ENCODE data around the gene TBC1D10A.

The TBC1D10A gene, protein sequence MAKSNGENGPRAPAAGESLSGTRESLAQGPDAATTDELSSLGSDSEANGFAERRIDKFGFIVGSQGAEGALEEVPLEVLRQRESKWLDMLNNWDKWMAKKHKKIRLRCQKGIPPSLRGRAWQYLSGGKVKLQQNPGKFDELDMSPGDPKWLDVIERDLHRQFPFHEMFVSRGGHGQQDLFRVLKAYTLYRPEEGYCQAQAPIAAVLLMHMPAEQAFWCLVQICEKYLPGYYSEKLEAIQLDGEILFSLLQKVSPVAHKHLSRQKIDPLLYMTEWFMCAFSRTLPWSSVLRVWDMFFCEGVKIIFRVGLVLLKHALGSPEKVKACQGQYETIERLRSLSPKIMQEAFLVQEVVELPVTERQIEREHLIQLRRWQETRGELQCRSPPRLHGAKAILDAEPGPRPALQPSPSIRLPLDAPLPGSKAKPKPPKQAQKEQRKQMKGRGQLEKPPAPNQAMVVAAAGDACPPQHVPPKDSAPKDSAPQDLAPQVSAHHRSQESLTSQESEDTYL

DNA sequence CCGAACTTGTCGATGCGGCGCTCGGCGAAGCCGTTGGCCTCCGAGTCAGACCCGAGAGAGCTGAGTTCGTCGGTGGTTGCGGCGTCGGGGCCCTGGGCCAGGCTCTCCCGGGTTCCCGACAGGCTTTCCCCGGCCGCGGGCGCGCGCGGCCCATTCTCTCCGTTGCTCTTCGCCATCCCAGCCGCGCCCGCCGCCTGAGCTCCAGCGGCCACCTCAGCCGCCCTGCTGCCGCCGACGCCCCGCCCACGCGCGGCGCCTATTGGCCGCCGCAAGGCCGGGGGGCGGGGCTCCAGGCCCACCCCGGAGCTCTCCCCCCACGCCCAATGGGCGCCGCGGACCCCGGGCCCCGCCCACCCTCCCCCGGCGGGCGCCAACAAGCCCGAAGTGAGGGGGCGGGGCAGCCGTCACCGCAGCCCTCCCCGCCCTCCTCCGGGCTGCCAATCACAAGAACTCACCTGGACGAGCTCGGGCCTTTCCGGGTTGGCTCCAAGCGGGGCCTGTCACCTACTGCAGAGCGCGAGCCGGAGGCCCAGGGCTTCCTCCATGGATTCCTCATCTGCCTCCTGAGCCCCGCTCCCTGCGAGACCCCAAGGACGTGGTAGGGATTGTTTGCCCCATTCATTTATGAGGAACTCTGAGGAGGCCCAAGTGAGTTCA is at the start of gene TBC1D10A:
Gene TBC1D10A, minus strand, starts transcription at position 236 of the 657 bp plus-strand sequence. Its CDS starts 60 bp downstream, at position 176.
- Histone ChIP-seq H3K36me3 (ENCODE audit: insufficient read depth, low read length) (peaks cover 4% of the 10 kb centered on the region; the same call in 1 of the 2 replicates), H3K9ac (ENCODE audit: low read depth, low read length) (peak within 1 kb of the TSS; percentile 80), H3K4me1 (ENCODE audit: insufficient read depth, low read length) (peaks cover 20% of the 10 kb centered on the region), H3K9me3 (ENCODE audit: control insufficient read depth, insufficient read depth, low read length) (no peaks in the 10 kb centered on the region)

DNA sequence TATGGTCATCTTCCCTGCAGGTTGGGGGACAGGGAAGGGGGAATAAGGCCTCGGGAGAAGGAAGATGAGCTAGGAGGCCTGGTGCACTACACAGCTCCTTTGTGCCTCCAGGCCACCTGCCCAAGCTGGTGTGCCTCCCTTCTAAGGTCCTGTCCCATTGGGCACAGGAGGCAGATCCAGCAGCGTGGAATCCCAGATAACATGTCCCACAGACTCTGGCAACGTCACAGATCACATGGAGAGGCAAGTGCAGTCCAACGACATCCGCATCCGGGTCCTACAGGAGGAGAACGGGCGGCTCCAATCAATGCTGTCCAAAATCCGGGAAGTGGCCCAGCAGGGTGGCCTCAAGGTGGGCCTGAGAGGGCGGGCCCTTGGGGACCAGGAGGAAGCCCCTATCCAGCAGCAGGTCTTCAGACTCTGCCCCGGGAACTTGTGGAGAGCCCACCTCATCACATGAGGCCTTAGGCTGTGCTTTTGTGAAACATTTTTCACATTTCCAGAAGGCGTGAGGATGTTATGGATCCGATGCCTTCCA is 48.6 kb upstream of the TBC1D10A start:
- Histone ChIP-seq H3K9me3 (ENCODE audit: control insufficient read depth, insufficient read depth, low read length) (no peaks in the 10 kb centered on the region), H3K9ac (ENCODE audit: low read depth, low read length) (no peak overlapping the region), H3K36me3 (ENCODE audit: insufficient read depth, low read length) (no peaks in the 10 kb centered on the region), H3K4me1 (ENCODE audit: insufficient read depth, low read length) (no peaks in the 10 kb centered on the region)

DNA sequence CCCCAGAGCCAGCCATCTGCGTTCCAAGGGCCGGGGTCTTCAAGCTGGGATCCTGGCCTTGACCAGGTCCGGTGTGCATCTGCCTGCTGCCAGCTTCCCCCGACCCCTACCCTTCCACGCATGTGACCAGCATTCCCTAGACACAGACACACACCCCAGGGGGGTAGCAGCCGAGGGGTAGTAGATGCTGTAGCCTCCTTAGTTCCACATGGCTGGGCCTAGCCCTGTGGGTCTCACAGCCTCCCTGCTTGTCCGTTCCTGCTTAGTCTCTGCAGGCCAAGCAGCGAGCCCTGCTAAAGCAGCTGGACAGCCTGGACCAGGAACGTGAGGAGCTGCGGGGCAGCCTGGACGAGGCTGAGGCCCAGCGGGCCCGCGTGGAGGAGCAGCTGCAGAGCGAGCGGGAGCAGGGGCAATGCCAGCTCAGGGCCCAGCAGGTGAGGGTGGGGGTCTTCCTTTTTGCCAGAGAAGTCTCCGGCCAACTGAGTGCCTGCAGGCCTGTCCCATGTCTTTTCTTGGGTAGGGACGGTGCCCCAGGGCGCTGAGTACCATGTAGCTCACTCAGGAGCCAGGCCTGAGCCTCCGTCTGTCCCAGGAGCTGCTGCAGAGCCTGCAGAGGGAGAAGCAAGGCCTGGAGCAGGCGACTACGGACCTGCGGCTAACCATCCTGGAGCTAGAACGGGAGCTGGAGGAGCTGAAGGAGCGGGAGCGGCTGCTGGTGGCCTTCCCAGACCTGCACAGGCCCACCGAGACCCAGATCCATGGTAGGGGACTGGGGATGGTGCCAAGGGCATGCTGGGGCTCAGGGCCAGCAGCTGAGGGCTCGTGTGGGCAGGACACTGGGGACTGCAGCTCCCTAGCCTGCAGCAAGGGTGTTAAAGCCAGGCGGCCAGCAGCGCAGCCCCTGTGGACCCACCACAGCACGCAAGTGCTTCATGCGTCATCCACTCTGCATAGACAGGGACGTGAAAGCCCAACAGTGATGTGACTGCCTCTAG is 46.9 kb upstream of the TBC1D10A start:
- no peaks in the 10 kb centered on the region for H3K9me3 ChIP-seq (ENCODE audit: control insufficient read depth, insufficient read depth, low read length)
- no peaks in the 10 kb centered on the region for H3K36me3 ChIP-seq (ENCODE audit: insufficient read depth, low read length)
- no peak overlapping the region for H3K9ac ChIP-seq (ENCODE audit: low read depth, low read length)
- H3K4me1 ChIP-seq (ENCODE audit: insufficient read depth, low read length), result no peaks in the 10 kb centered on the region

DNA sequence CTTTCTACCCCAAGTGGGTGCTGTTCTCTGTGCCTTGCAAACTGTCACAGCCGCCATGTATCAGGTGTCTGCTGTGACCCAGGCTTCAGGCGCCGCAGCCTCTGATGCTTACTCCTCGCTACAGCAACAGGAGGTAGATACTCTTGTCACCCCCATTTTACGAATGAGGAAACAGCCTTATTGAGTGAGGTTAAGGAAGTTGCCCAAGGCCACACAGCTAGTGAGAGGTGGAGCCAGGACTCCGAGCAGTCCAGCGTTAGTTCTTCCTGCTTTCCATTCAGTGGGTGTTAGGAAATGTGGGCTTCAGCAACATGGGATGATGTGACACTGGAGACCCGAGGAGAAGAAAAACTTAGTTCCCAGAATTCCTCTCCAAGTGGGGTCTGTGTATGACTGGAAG is 46.2 kb upstream of the TBC1D10A start:
- Histone ChIP-seq H3K4me1 (ENCODE audit: insufficient read depth, low read length) (0 out of 2 replicates have a peak, but pooled peaks cover 3% of the 10 kb centered on the region), H3K9me3 (ENCODE audit: control insufficient read depth, insufficient read depth, low read length) (no peaks in the 10 kb centered on the region), H3K36me3 (ENCODE audit: insufficient read depth, low read length) (no peaks in the 10 kb centered on the region), H3K9ac (ENCODE audit: low read depth, low read length) (no peak overlapping the region)

DNA sequence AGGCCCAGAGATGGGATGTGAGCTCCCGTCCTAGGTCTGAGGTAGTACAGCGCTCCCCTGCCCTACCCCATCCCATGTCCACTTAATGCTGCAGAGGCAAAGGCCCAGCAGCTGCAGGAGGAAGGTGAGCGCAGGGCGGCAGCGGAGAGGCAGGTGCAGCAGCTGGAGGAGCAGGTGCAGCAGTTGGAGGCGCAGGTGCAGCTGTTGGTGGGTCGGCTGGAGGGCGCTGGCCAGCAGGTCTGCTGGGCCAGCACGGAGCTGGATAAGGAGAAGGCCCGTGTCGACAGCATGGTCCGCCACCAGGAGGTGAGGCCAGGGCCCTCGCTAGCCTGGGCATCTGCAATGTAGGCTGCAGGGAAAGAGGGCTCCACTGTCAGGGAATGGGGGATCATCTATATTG is 45.2 kb upstream of the TBC1D10A start:
- Histone ChIP-seq H3K4me1 (ENCODE audit: insufficient read depth, low read length) (0 out of 2 replicates have a peak, but pooled peaks cover 3% of the 10 kb centered on the region), H3K36me3 (ENCODE audit: insufficient read depth, low read length) (no peaks in the 10 kb centered on the region), H3K9ac (ENCODE audit: low read depth, low read length) (no peak overlapping the region)

DNA sequence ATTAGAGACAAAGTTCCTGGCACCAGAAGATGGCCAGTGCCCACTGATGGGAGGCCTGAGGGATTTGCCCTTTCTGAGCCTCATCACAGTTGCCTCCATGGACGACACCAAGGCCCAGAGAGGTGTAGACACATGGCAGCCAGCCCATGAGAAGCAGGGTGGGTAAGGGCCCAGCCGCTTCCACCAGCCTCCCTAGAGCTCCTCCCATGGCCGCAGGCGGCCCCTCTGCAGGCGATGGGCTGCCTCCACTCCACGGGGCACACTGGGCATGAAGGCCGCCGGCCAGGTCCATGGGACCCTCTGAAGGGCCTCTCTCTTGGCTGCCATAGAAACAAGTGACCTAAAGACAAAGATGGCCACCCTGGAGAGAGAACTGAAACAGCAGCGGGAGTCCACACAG is 44.6 kb upstream of the TBC1D10A start:
- no peak overlapping the region for H3K9ac ChIP-seq (ENCODE audit: low read depth, low read length)
- H3K9me3 ChIP-seq (ENCODE audit: control insufficient read depth, insufficient read depth, low read length), result no peaks in the 10 kb centered on the region
- no peaks in the 10 kb centered on the region; the same call in 1 of the 2 replicates for H3K36me3 ChIP-seq (ENCODE audit: insufficient read depth, low read length)
- H3K4me1 ChIP-seq (ENCODE audit: insufficient read depth, low read length), result 0 out of 2 replicates have a peak, but pooled peaks cover 3% of the 10 kb centered on the region

More for the DNA sequence above, 45.2 kb upstream of the TBC1D10A start:
- no peaks in the 10 kb centered on the region for H3K9me3 ChIP-seq (ENCODE audit: control insufficient read depth, insufficient read depth, low read length)

DNA sequence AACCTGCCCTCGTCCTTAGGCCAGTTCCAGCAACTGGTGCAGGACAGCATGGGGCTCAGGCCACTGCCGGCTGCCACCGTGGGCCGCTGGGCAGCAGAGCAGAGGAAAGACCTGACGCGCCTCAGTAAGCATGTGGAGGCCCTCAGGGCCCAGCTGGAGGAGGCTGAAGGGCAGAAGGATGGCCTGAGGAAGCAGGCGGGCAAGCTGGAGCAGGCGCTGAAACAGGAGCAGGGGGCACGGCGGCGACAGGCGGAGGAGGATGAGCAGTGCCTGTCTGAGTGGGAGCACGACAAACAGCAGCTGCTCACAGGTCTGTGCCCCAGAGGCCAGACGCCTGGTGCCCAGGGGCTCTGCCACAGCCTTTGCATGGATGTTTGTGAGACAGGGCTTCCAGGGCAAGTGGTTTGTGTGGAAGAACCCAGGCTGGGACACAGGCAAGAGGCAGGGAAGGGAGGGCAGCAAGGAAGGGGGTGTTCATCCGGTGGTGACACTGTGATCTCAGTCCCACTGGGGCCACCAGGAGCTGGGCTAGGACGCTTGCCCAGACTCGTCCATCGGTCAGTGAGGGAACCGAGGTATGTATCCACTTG is 44.0 kb upstream of the TBC1D10A start:
- H3K9ac ChIP-seq (ENCODE audit: low read depth, low read length), result no peak overlapping the region
- H3K36me3 ChIP-seq (ENCODE audit: insufficient read depth, low read length), result no peaks in the 10 kb centered on the region; the same call in 1 of the 2 replicates
- H3K4me1 ChIP-seq (ENCODE audit: insufficient read depth, low read length), result 0 out of 2 replicates have a peak, but pooled peaks cover 3% of the 10 kb centered on the region
- H3K9me3 ChIP-seq (ENCODE audit: control insufficient read depth, insufficient read depth, low read length), result no peaks in the 10 kb centered on the region

DNA sequence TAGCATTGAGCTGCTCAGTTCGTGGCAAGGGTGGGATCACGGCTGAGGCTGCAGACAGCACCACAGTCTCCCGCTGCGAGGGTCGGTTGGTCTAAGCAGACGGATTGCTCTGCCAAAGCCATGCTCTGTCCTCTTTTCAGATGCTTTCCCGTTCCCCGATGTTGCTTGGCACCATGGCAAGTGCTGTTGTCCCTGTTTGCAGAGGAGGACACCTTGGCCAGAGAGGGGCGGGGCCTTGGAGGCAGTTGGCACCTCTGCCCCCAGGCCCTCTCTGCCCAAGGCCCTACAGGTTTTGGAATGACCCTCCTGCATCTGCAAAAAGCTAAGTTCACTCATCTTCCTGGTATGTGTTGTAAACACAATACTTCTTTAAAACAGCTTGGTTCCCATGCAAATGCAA is 41.7 kb upstream of the TBC1D10A start:
- Histone ChIP-seq H3K4me1 (ENCODE audit: insufficient read depth, low read length) (0 out of 2 replicates have a peak, but pooled peaks cover 3% of the 10 kb centered on the region), H3K36me3 (ENCODE audit: insufficient read depth, low read length) (no peaks in the 10 kb centered on the region; the same call in 1 of the 2 replicates), H3K9ac (ENCODE audit: low read depth, low read length) (no peak overlapping the region), H3K9me3 (ENCODE audit: control insufficient read depth, insufficient read depth, low read length) (no peaks in the 10 kb centered on the region)

DNA sequence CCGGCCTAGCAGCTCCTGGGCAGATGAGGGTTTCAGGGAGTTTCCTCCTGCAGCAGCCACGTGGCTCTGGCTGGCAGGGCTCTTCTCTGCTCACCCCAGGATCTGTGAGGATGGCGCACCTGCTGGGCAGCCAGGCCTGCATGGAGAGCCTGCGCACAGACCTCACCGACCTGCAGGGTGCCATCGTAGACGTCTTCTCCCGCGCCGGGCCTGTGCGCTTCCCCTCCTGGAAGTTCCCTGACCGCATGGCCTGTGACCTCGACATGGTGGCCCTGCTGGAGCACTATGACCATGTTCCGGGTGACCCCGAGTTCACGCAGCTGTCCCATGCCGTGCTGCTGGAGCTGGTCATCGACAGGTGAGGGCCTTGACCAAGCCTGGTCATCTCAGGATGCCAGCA is 39.1 kb upstream of the TBC1D10A start:
- H3K9me3 ChIP-seq (ENCODE audit: control insufficient read depth, insufficient read depth, low read length), result no peaks in the 10 kb centered on the region
- no peak overlapping the region for H3K9ac ChIP-seq (ENCODE audit: low read depth, low read length)
- H3K36me3 ChIP-seq (ENCODE audit: insufficient read depth, low read length), result no peaks in the 10 kb centered on the region; the same call in 1 of the 2 replicates
- peaks cover 16% of the 10 kb centered on the region; the same call in 1 of the 2 replicates for H3K4me1 ChIP-seq (ENCODE audit: insufficient read depth, low read length)

DNA sequence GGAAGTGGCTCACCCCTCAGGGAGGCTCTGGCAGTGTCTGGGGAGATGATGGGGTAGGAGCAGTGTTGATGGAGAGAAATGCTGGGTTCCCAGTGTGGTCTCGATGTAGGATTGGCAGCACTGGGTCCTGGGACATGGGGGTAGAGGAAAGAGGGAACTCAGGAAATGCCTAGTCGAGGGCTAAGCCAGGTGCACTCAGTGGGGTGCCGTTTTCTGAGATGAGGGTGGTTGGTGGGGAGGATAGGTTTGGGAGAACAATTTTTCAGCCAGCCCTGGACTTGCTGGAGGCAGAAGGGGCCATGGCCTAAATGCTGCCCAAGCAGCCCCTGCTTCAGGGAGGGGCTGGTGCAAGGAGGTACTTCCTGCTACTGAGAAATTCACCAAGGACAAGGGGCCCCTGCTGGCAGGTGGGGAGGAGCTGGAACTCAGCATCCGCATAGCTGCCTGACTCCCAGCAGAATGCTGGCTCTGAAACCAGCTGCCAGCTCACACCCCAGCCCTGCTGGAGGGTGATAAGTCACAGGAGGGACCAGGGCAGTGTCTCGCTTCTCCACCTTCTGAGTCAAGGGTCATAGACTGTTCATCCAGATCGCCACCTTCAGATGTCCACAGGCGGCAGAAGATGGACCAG is 36.0 kb upstream of the TBC1D10A start:
- Histone ChIP-seq H3K4me1 (ENCODE audit: insufficient read depth, low read length) (peaks cover 13% of the 10 kb centered on the region; the same call in 1 of the 2 replicates), H3K36me3 (ENCODE audit: insufficient read depth, low read length) (no peaks in the 10 kb centered on the region; the same call in 1 of the 2 replicates), H3K9ac (ENCODE audit: low read depth, low read length) (no peak overlapping the region), H3K9me3 (ENCODE audit: control insufficient read depth, insufficient read depth, low read length) (no peaks in the 10 kb centered on the region)

DNA sequence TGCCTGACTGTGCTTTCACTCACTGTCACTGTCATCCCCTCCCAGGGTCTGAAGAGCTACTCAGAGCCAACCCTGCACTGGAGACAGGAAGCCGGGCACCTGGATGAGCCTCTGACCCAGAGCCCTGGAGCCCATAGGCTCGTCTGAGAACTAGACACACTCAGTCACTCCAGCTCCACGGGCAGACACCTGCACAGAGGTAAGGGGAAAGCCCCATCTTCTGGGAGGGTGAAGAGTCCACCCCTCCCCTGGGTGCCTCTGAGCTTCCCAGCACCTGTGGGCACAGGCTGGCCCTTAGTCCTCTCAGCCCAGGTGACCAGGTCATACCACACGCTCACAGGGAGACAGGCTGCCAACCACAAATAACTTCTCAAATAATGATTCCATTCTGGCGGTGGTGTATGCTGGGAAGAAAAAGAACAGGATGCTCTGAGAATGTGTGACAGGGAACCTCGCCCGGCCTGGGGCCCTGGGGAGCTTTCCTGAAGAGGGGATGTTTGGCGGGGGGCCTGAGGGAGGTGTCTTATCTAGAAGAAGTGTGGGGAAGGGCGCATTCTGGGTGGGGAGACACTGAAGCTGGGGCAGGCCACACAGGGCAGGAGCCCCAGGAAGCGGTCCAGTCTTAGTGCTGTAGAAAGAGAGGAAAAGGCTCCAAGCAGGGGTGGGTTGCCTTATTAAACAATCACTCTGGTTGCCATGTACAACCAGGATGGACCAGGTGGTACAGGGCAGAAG is 35.3 kb upstream of the TBC1D10A start:
- Histone ChIP-seq H3K36me3 (ENCODE audit: insufficient read depth, low read length) (no peaks in the 10 kb centered on the region; the same call in 1 of the 2 replicates), H3K9ac (ENCODE audit: low read depth, low read length) (no peak overlapping the region), H3K4me1 (ENCODE audit: insufficient read depth, low read length) (peaks cover 13% of the 10 kb centered on the region; the same call in 1 of the 2 replicates), H3K9me3 (ENCODE audit: control insufficient read depth, insufficient read depth, low read length) (no peaks in the 10 kb centered on the region)

DNA sequence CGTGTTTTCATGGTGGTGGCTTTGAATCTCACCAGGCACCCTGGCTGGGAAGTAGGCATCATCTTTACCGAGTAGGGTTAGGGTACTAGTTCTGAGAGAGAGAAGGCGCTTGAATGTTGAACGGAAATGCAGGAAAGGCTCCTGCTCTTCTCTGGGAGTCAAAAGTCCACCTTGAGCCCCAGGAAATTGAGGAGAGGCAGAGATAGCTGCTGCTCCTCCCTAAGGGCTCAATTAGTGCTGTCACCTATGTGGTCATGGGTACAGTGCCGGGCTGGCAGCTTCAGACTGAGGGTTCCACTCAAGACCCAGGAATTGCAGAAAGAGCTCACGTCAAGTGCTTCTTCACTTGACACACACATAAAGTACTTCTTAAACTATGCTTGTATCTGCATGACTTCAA is 31.8 kb upstream of the TBC1D10A start:
- Histone ChIP-seq H3K9me3 (ENCODE audit: control insufficient read depth, insufficient read depth, low read length) (no peaks in the 10 kb centered on the region), H3K36me3 (ENCODE audit: insufficient read depth, low read length) (no peaks in the 10 kb centered on the region), H3K4me1 (ENCODE audit: insufficient read depth, low read length) (peaks cover 19% of the 10 kb centered on the region; the same call in 1 of the 2 replicates), H3K9ac (ENCODE audit: low read depth, low read length) (no peak overlapping the region)
